Mesendoderm (in vitro differentiated cells): ENCODE measurements around the gene TLE1.
"Not testable (repeated sequence)": the region's sequence is repeated elsewhere in the genome, so short reads cannot be mapped to it uniquely, and the experiment has no call there.

Source experiments
- DNase-seq: peaks from one replicate; pipeline ENCODE4 v3.0.0; 2013
- H2AK5ac ChIP-seq: 2 replicates; pipeline ENCODE4 v1.6.1; 2013; ENCODE audit warnings: low read length, inconsistent platforms
- H2BK120ac ChIP-seq: 2 replicates; pipeline ENCODE4 v1.6.1; 2013; ENCODE audit warnings: low read depth, mild to moderate bottlenecking, low read length, moderate library complexity, mixed read lengths
- H2BK15ac ChIP-seq: replicated peaks from 2 replicates; pipeline ENCODE4 v1.6.1; 2013; ENCODE audit warnings: low read depth, mild to moderate bottlenecking, moderate library complexity
- H2BK5ac ChIP-seq: 2 replicates; pipeline ENCODE4 v1.6.1; 2013; ENCODE audit warnings: low read length, inconsistent platforms
- H3K18ac ChIP-seq: 2 replicates; pipeline ENCODE4 v1.6.1; 2013; ENCODE audit warnings: mild to moderate bottlenecking, low read length, mixed read lengths
- H3K23ac ChIP-seq: one replicate; pipeline ENCODE4 v1.6.1; 2013; ENCODE audit warnings: low read length
- H3K27ac ChIP-seq: 2 replicates; pipeline ENCODE4 v1.5.1; 2013; ENCODE audit warnings: low read depth, mild to moderate bottlenecking, inconsistent platforms, low read length, moderate library complexity
- H3K27me3 ChIP-seq: 2 replicates; pipeline ENCODE4 v1.6.1; 2013; ENCODE audit warnings: low read length, control low read depth, mild to moderate bottlenecking, inconsistent platforms; ENCODE audit not compliant: insufficient read depth, poor library complexity
- H3K36me3 ChIP-seq: 2 replicates; pipeline ENCODE4 v1.6.1; 2013; ENCODE audit warnings: low read length, inconsistent platforms; ENCODE audit not compliant: control insufficient read depth, insufficient read depth
- H3K4ac ChIP-seq: one replicate; pipeline ENCODE4 v1.6.1; 2013; ENCODE audit warnings: low read depth, mild to moderate bottlenecking, low read length, moderate library complexity
- H3K4me1 ChIP-seq: 2 replicates; pipeline ENCODE4 v1.6.1; 2013; ENCODE audit warnings: low read depth, low read length, inconsistent platforms; ENCODE audit not compliant: control insufficient read depth
- H3K4me2 ChIP-seq: 2 replicates; pipeline ENCODE4 v1.6.1; 2013; ENCODE audit warnings: low read length
- H3K4me3 ChIP-seq: 2 replicates; pipeline ENCODE4 v1.5.1; 2013; ENCODE audit warnings: mild to moderate bottlenecking, low read length
- H3K56ac ChIP-seq: one replicate; pipeline ENCODE4 v1.6.1; 2013; ENCODE audit warnings: low read length
- H3K79me1 ChIP-seq: 2 replicates; pipeline ENCODE4 v1.6.1; 2013; ENCODE audit warnings: low read length, inconsistent platforms
- H3K79me2 ChIP-seq: 2 replicates; pipeline ENCODE4 v1.6.1; 2013; ENCODE audit warnings: mild to moderate bottlenecking, low read length; ENCODE audit not compliant: control insufficient read depth, insufficient read depth
- H3K9ac ChIP-seq: 2 replicates; pipeline ENCODE4 v1.6.1; 2013; ENCODE audit warnings: low read length, inconsistent platforms
- H4K5ac ChIP-seq: one replicate; pipeline ENCODE4 v1.6.1; 2013; ENCODE audit warnings: low read length
- H4K8ac ChIP-seq: one replicate; pipeline ENCODE4 v1.6.1; 2013; ENCODE audit warnings: low read depth, mild to moderate bottlenecking, control low read depth, low read length, moderate library complexity
- WGBS: extraction: QIAGEN DNeasy Blood & Tissue Kit; methylation state at CpG from one replicate; pipeline ENCODE4 v1.1.7; 2013; ENCODE audit warnings: low lambda C conversion rate, missing lambda C conversion rate; ENCODE audit not compliant: insufficient coverage; ENCODE audit errors: extremely low coverage; 5-methylcytosine and 5-hydroxymethylcytosine counted together

TLE1 gene

GRCh38 chr9:81608289-81608657 lies 81.1 kb downstream of the TLE1 start:
- Histone ChIP-seq H3K56ac (no peak overlapping the region), H3K9ac (no peak overlapping the region), H3K18ac (no peak overlapping the region), H3K36me3 (peaks cover 10% of the 10 kb centered on the region), H3K27ac (no peak overlapping the region), H4K5ac (no peak overlapping the region), H2AK5ac (no peak overlapping the region), H2BK15ac (no peak overlapping the region), H2BK5ac (no peak overlapping the region), H3K4me3 (no peak overlapping the region), H3K79me1 (no peaks in the 10 kb centered on the region), H3K4me1 (no peaks in the 10 kb centered on the region), H3K4me2 (no peak overlapping the region), H3K23ac (no peak overlapping the region), H3K27me3 (no peaks in the 10 kb centered on the region), H2BK120ac (no peak overlapping the region), H4K8ac (no peak overlapping the region), H3K4ac (no peak overlapping the region), H3K79me2 (no peaks in the 10 kb centered on the region)
- DNase-seq = no peak
- WGBS = no CpG with 5 or more reads among the region's 4 CpGs

- H3K36me3 ChIP-seq = peaks cover 8% of the 10 kb centered on the region
- H3K79me1 ChIP-seq = no peaks in the 10 kb centered on the region
- H2BK120ac ChIP-seq = no peak overlapping the region
- no peak overlapping the region for H3K4ac ChIP-seq
- H3K4me1 ChIP-seq = no peaks in the 10 kb centered on the region
- H2BK15ac ChIP-seq = no peak overlapping the region
- no peak overlapping the region for H3K4me2 ChIP-seq
- no peak overlapping the region for H4K5ac ChIP-seq
- no peak overlapping the region for H3K9ac ChIP-seq
- H3K27me3 ChIP-seq = no peaks in the 10 kb centered on the region
- no peak overlapping the region for H3K4me3 ChIP-seq
- WGBS = no CpG with 5 or more reads among the region's 5 CpGs
- no peak overlapping the region for H3K18ac ChIP-seq
- H3K27ac ChIP-seq = no peak overlapping the region
- H2AK5ac ChIP-seq = no peak overlapping the region
- no peaks in the 10 kb centered on the region for H3K79me2 ChIP-seq
- no peak overlapping the region for H3K23ac ChIP-seq
- no peak for DNase-seq
- H3K56ac ChIP-seq = no peak overlapping the region
- no peak overlapping the region for H4K8ac ChIP-seq
- no peak overlapping the region for H2BK5ac ChIP-seq
Measured at GRCh38 chr9:81607593-81608288, 81.6 kb downstream of the TLE1 start.

- H3K4me2 ChIP-seq, H3K4me3 ChIP-seq, H4K8ac ChIP-seq, H3K27ac ChIP-seq, H3K79me2 ChIP-seq, H2AK5ac ChIP-seq, H3K56ac ChIP-seq, H3K9ac ChIP-seq, H3K23ac ChIP-seq, H3K79me1 ChIP-seq, H2BK15ac ChIP-seq, DNase-seq, H3K18ac ChIP-seq, H2BK5ac ChIP-seq, H2BK120ac ChIP-seq, H3K4me1 ChIP-seq, H3K4ac ChIP-seq, H3K27me3 ChIP-seq, H4K5ac ChIP-seq, H3K36me3 ChIP-seq: not testable (repeated sequence)
Measured at GRCh38 chr9:81606261-81606660, 83.1 kb downstream of the TLE1 start.

GRCh38 chr9:81605170-81605670 lies 84.1 kb downstream of the TLE1 start:
- peaks cover 4% of the 10 kb centered on the region for H3K36me3 ChIP-seq

GRCh38 chr9:81604306-81605169 lies 84.8 kb downstream of the TLE1 start:
- no peak overlapping the region for H3K4me2 ChIP-seq
- no peak overlapping the region for H3K18ac ChIP-seq
- peaks cover 2% of the 10 kb centered on the region for H3K36me3 ChIP-seq
- no peak for DNase-seq
- H2BK15ac ChIP-seq = no peak overlapping the region
- H2AK5ac ChIP-seq = no peak overlapping the region
- no peak overlapping the region for H4K8ac ChIP-seq
- H3K79me2 ChIP-seq = no peaks in the 10 kb centered on the region
- no peak overlapping the region for H3K23ac ChIP-seq
- no peak overlapping the region for H4K5ac ChIP-seq
- no peaks in the 10 kb centered on the region for H3K27me3 ChIP-seq
- no peak overlapping the region for H3K4me3 ChIP-seq
- H3K27ac ChIP-seq = no peak overlapping the region
- H3K56ac ChIP-seq = no peak overlapping the region
- no CpG with 5 or more reads among the region's 12 CpGs for WGBS
- no peak overlapping the region for H3K9ac ChIP-seq
- H3K4ac ChIP-seq = no peak overlapping the region
- H2BK120ac ChIP-seq = no peak overlapping the region
- no peaks in the 10 kb centered on the region for H3K79me1 ChIP-seq
- H2BK5ac ChIP-seq = no peak overlapping the region
- no peaks in the 10 kb centered on the region for H3K4me1 ChIP-seq

More at GRCh38 chr9:81605170-81605670, 84.1 kb downstream of the TLE1 start:
- no peak overlapping the region for H3K18ac ChIP-seq
- no peaks in the 10 kb centered on the region for H3K4me1 ChIP-seq
- H4K5ac ChIP-seq = no peak overlapping the region
- H3K27ac ChIP-seq = no peak overlapping the region
- no peak overlapping the region for H3K9ac ChIP-seq
- no peak for DNase-seq
- H3K4me3 ChIP-seq = no peak overlapping the region
- no peaks in the 10 kb centered on the region for H3K27me3 ChIP-seq
- no peaks in the 10 kb centered on the region for H3K79me2 ChIP-seq
- H3K4ac ChIP-seq = no peak overlapping the region
- WGBS = no CpG with 5 or more reads among the region's 8 CpGs
- no peak overlapping the region for H2BK15ac ChIP-seq
- no peak overlapping the region for H2BK5ac ChIP-seq
- no peak overlapping the region for H3K56ac ChIP-seq
- H3K4me2 ChIP-seq = no peak overlapping the region
- no peak overlapping the region for H3K23ac ChIP-seq
- no peaks in the 10 kb centered on the region for H3K79me1 ChIP-seq
- H2BK120ac ChIP-seq = no peak overlapping the region
- no peak overlapping the region for H2AK5ac ChIP-seq
- no peak overlapping the region for H4K8ac ChIP-seq
